Left renal pelvis (tissue), 4 donors: Measurements from ENCODE around the gene SKI. TPM values are rescaled to one million over a fixed set of nuclear protein-coding genes. Genes with fewer than 3 reads are reported as not detected.
"Not testable (repeated sequence)": the region's sequence is repeated elsewhere in the genome, so short reads cannot be mapped to it uniquely, and the experiment has no call there.

ENCODE experiments used
- DNase-seq, 4 donors: peaks; one replicate each; pipeline ENCODE4 v3.0.0-alpha.2; 2013; ENCODE audit warnings: low read depth in 4 of 4, low spot score in 3 of 4
- polyA plus RNA-seq, 4 donors: library from polyadenylated mRNA; unstranded; fragments of 120-200 nt; gene quantifications; one replicate each; pipeline ENCODE4 v1.2.1, GENCODE V29; 2013; ENCODE audit not compliant: insufficient read length in 4 of 4

SKI gene
- polyA plus RNA-seq, 4 donors, result 51.6 to 83.7 (median 57.2) TPM

GRCh38 chr1:2330519-2331199, 102.5 kb downstream of the SKI start:
- no peak for DNase-seq

- DNase-seq, result no peak
Measured at GRCh38 chr1:2331200-2331544, 103.1 kb downstream of the SKI start.

GRCh38 chr1:2331580-2331979, 103.5 kb downstream of the SKI start:
- DNase-seq, result not testable (repeated sequence)

GRCh38 chr1:2334366-2334765, 106.2 kb downstream of the SKI start:
- DNase-seq, result no peak

- no peak for DNase-seq
Measured at GRCh38 chr1:2334883-2335534, 106.9 kb downstream of the SKI start.

GRCh38 chr1:2335721-2336455, 107.8 kb downstream of the SKI start:
- DNase-seq, result no peak

GRCh38 chr1:2336499-2336898, 108.4 kb downstream of the SKI start:
- DNase-seq, result no peak

GRCh38 chr1:2337081-2337480, 109.0 kb downstream of the SKI start:
- DNase-seq, result no peak

GRCh38 chr1:2337501-2337900, 109.4 kb downstream of the SKI start:
- no peak for DNase-seq

GRCh38 chr1:2339206-2340085, 111.3 kb downstream of the SKI start:
- DNase-seq, result no peak

GRCh38 chr1:2340086-2340917, 112.2 kb downstream of the SKI start:
- DNase-seq, result no peak

GRCh38 chr1:2340918-2341254, 112.8 kb downstream of the SKI start:
- DNase-seq, result no peak

- no peak for DNase-seq
Measured at GRCh38 chr1:2341706-2342383, 113.7 kb downstream of the SKI start.

- DNase-seq, result no peak
Measured at GRCh38 chr1:2342384-2343022, 114.4 kb downstream of the SKI start.

GRCh38 chr1:2343023-2343935, 115.2 kb downstream of the SKI start:
- DNase-seq, result no peak

- no peak for DNase-seq
Measured at GRCh38 chr1:2344121-2344681, 116.1 kb downstream of the SKI start.

- DNase-seq, result no peak
Measured at GRCh38 chr1:2344744-2345296, 116.7 kb downstream of the SKI start.
